Stomach (tissue), 9 donors: Measurements from ENCODE around the gene NT5DC4. TPM values are rescaled to one million over a fixed set of nuclear protein-coding genes. Genes with fewer than 3 reads are reported as not detected.

Experiments used
- DNase-seq, 2 donors: peaks; one replicate each; pipeline versions ENCODE4 v3.0.0 to v3.0.0-alpha.2; 2013 to 2019
- H3K27ac ChIP-seq, 5 donors: fragments of 200-600 bp in 4 of 5; sonication (generic) in 4 of 5; one replicate each; pipeline ENCODE4 v1.5.1; 2013 to 2019; ENCODE audit warnings: mild to moderate bottlenecking in 1 of 5, moderate library complexity in 1 of 5
- H3K27me3 ChIP-seq, 3 donors: fragments of 200-600 bp; sonication (generic); one replicate each; pipeline ENCODE4 v1.5.1; 2017 to 2019; ENCODE audit warnings: mixed run types in 1 of 3
- H3K36me3 ChIP-seq, 4 donors: fragments of 200-600 bp; sonication (generic); 1 replicate in 3 of 4; 2 replicates in 1 of 4; pipeline ENCODE4 v1.5.1; 2016 to 2019
- H3K4me1 ChIP-seq, 4 donors: fragments of 200-600 bp; sonication (generic); one replicate each; pipeline ENCODE4 v1.5.1; 2016 to 2019
- H3K4me3 ChIP-seq, 4 donors: fragments of 200-600 bp; sonication (generic) in 3 of 4; one replicate each; pipeline ENCODE4 v1.5.1; 2016 to 2019; ENCODE audit warnings: mild to moderate bottlenecking in 1 of 4
- H3K9me3 ChIP-seq, 4 donors: fragments of 200-600 bp; sonication (generic); one replicate each; pipeline ENCODE4 v1.5.1; 2016 to 2019
- EP300 ChIP-seq: sonication (generic); formaldehyde crosslinking; IDR thresholded peaks from one replicate; pipeline ENCODE4 v1.6.1; 2017; ENCODE audit warnings: antibody characterized with exemption
- POLR2A ChIP-seq, 4 donors: fragments of 450-650 bp; IDR thresholded peaks; one replicate each; pipeline ENCODE4 v1.6.1; 2016; ENCODE audit warnings: antibody characterized with exemption in 4 of 4, control low read depth in 2 of 4, mild to moderate bottlenecking in 1 of 4, moderate library complexity in 1 of 4
- POLR2AphosphoS5 ChIP-seq, 3 donors: sonication (generic); formaldehyde crosslinking; IDR thresholded peaks; one replicate each; pipeline ENCODE4 v1.6.1; 2016; ENCODE audit warnings: antibody characterized with exemption in 3 of 3
- WGBS, 5 donors: extraction: QIAGEN DNeasy Blood & Tissue Kit in 3 of 5; methylation state at CpG; one replicate each; pipeline versions ENCODE4 v1.1.5 to v1.1.7; 2013 to 2018; 5-methylcytosine and 5-hydroxymethylcytosine counted together
- intact Hi-C: fragments of 100-400 bp; cut with DNase I; formaldehyde crosslinking; loops from one replicate; pipeline ENCODE4 v1.15.1; 2023; ENCODE audit warnings: low total_unique reads
- polyA plus RNA-seq, 3 donors: library from polyadenylated mRNA; stranded (reverse); fragments of 200-250 nt; gene quantifications; one replicate each; pipeline ENCODE4 v1.2.3, GENCODE V29; 2013
- total RNA-seq, 5 donors: library from RNA; depleted of rRNA; stranded (reverse); fragments of >200 nt; gene quantifications; one replicate each; pipeline versions ENCODE4 v1.1.0 to v1.2.3, GENCODE V29; 2014 to 2016
- TF ChIP-seq, protein P1 (sequence below), 7 experiments: fragments of 450-650 bp in 4 of 7; fragments of 200-600 bp in 3 of 7; sonication (generic) in 3 of 7; IDR thresholded peaks; one replicate each; pipeline ENCODE4 v1.5.1; 2016 to 2019; ENCODE audit warnings: antibody characterized with exemption in 7 of 7, control low read depth in 2 of 7, mild to moderate bottlenecking in 1 of 7
- donor health status: healthy with polysubstance abuse.
- donor health status: Bipolar disorder and iron deficiency.
- donor health status: healthy.

NT5DC4 gene
- total and polyA plus RNA-seq, 8 donors: not detected

DNA sequence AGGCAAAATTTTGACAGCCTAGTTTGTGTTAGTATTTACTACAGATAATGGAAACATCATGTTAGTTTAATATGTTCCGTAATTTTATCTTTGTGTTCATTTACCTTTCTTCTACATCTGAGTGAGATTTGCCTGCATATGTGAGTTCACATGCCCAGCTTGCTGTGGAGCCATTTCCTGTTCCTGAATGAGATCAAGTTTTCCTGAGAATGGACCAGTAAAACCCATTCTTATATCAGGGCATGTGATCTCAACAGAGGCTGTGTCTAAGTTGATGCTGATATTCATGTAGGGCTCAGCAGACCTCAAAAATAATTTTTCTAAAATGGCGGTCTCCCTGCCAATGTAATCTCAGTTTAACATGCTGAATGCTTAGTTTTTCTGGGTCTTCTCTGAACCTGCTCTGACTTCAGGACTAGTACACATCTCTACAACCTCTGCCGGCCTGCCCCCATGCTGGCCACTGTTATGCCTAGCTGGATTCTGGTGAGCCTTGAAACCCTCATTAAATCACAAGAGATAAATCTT is 62.4 kb downstream of the NT5DC4 start:
- Histone ChIP-seq H3K9me3 (no peaks in the 10 kb centered on the region), H3K4me1 (peaks cover 0 to 4% (median 0%) of the 10 kb centered on the region in 4 donors), H3K27ac (no peak overlapping the region), H3K27me3 (no peaks in the 10 kb centered on the region), H3K4me3 (no peak overlapping the region), H3K36me3 (no peaks in the 10 kb centered on the region)
- intact Hi-C loops: no loop called here
- 79 to 89% (median 85%) methylated on average over 3 of the region's 3 CpGs for WGBS, 5 donors
- TF ChIP-seq EP300: no peak
- no peak for TF ChIP-seq POLR2AphosphoS5 (IDR thresholded peaks at IDR 0.05)
- TF ChIP-seq, protein P1, sequence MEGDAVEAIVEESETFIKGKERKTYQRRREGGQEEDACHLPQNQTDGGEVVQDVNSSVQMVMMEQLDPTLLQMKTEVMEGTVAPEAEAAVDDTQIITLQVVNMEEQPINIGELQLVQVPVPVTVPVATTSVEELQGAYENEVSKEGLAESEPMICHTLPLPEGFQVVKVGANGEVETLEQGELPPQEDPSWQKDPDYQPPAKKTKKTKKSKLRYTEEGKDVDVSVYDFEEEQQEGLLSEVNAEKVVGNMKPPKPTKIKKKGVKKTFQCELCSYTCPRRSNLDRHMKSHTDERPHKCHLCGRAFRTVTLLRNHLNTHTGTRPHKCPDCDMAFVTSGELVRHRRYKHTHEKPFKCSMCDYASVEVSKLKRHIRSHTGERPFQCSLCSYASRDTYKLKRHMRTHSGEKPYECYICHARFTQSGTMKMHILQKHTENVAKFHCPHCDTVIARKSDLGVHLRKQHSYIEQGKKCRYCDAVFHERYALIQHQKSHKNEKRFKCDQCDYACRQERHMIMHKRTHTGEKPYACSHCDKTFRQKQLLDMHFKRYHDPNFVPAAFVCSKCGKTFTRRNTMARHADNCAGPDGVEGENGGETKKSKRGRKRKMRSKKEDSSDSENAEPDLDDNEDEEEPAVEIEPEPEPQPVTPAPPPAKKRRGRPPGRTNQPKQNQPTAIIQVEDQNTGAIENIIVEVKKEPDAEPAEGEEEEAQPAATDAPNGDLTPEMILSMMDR (IDR thresholded peaks at IDR 0.05): no peak
- no peak for TF ChIP-seq POLR2A (IDR thresholded peaks at IDR 0.05)
- no peak for DNase-seq

DNA sequence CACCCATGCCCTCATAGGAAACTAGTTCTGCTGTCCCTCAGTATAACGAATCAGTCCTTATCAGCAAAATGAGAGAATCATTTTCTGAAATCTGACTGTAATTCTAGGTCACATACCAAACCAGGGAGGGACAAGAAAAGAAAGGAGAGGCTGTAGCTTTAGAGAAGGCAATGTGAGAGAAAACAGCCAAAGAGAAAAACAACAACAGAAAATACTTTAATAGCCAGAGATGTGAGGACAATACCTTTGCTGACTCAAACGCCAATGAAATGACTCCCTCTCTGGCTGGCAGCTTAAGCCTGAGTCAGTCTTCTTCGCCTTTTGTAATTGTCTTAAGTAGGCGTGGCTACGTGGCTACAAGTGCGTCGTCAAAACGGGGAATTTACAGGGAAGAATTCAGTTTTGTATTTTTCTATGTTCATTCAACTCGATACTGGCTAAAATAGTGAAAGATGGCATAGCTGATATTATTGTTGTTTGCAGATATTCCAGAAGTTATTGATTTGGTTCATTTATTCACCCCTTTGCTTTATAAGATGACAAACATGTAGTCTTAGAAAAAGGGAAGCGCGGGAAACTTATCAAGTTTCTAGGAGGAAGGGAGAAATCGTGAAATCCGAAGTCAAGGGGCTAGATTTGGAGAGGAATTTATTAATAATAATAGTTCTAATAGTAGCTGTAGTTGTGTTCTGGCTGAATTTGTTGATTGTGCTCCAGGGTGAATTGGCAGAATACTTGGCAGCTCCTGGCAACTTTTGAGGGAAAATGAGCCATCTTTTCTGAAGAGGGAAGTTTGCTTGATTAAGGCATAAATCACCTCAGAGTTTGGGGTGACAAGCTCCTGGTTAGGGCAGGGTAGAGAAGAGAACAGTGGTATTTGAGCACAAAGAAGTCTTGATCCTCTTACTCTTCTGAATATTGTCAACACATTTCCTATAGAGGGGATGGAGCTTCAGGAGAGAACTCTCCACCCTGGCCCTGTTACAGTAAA is 63.7 kb downstream of the NT5DC4 start, which contains the start of gene IL1A:
Gene IL1A, minus strand, starts transcription at position 295 of the 991 bp plus-strand sequence. CDS start 723 bp downstream, outside the sequence.
- peaks cover 0 to 4% (median 0%) of the 10 kb centered on the region in 4 donors for H3K4me1 ChIP-seq
- intact Hi-C loops: no loop called here
- H3K27me3 ChIP-seq: no peaks in the 10 kb centered on the region
- no peaks in the 10 kb centered on the region for H3K9me3 ChIP-seq
- peak in 1 of 2 donors; percentile 41 for DNase-seq
- WGBS, 5 donors: 29 to 51% (median 34%) methylated on average over 13 of the region's 13 CpGs
- no peak within 1 kb of the TSS for H3K4me3 ChIP-seq
- no peak within 1 kb of the TSS for H3K27ac ChIP-seq
- TF ChIP-seq POLR2AphosphoS5 (IDR thresholded peaks at IDR 0.05) (no peak), POLR2A (IDR thresholded peaks at IDR 0.05) (no peak), EP300 (no peak)
- TF ChIP-seq, protein P1 (IDR thresholded peaks at IDR 0.05): no peak
- no peaks in the 10 kb centered on the region for H3K36me3 ChIP-seq

DNA sequence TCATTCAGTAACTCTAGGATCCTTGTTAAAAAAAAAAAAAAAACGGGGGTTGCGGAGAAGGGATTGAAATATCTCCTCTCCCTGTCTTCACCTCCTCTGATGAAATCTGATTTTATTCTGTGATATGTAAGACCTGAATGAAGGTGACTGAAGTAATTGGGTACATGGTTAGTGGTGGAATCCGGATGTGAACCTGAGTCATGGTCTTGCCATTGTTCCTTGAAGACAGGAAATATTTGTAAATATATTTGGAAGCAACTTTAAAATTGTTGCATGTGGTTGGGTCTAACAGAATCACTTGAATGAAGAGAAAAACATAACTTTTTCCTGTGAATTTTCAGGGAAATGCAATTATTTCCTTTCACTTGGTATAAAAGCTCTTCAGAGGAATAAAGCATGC is 66.5 kb downstream of the NT5DC4 start:
- no peak for DNase-seq

More for the DNA sequence above, 66.5 kb downstream of the NT5DC4 start:
- Histone ChIP-seq H3K36me3 (no peaks in the 10 kb centered on the region), H3K27me3 (no peaks in the 10 kb centered on the region), H3K27ac (no peak overlapping the region), H3K4me3 (no peak overlapping the region), H3K4me1 (peaks cover 0 to 4% (median 0%) of the 10 kb centered on the region in 4 donors), H3K9me3 (no peaks in the 10 kb centered on the region)
- intact Hi-C loops: no loop called here
- WGBS, 5 donors: 86 to 95% (median 89%) methylated on average over 3 of the region's 3 CpGs
- TF ChIP-seq POLR2AphosphoS5 (IDR thresholded peaks at IDR 0.05) (no peak), EP300 (no peak), POLR2A (IDR thresholded peaks at IDR 0.05) (no peak)
- TF ChIP-seq, protein P1 (IDR thresholded peaks at IDR 0.05): no peak
